IPS DF 6.9 (cell line): ENCODE results near the gene NRSN2.

Experiments used
- DNase-seq: peaks from one replicate; pipeline ENCODE4 v3.0.0-alpha.2; 2013; ENCODE audit warnings: low read depth, low spot score
- H3K27ac ChIP-seq: one replicate; pipeline ENCODE4 v1.5.1; 2013; ENCODE audit warnings: low read length, control low read depth
- H3K27me3 ChIP-seq: 2 replicates; pipeline ENCODE4 v1.6.1; 2013; ENCODE audit warnings: mild to moderate bottlenecking, low read length; ENCODE audit not compliant: control insufficient read depth, insufficient read depth
- H3K36me3 ChIP-seq: 2 replicates; pipeline ENCODE4 v1.6.1; 2013; ENCODE audit warnings: low read length; ENCODE audit not compliant: control insufficient read depth, insufficient read depth
- H3K4me1 ChIP-seq: 2 replicates; pipeline ENCODE4 v1.6.1; 2013; ENCODE audit warnings: low read length; ENCODE audit not compliant: control insufficient read depth, insufficient read depth
- H3K4me3 ChIP-seq: 2 replicates; pipeline ENCODE4 v1.5.1; 2013; ENCODE audit warnings: mild to moderate bottlenecking, low read length
- H3K9me3 ChIP-seq: 2 replicates; pipeline ENCODE4 v1.6.1; 2013; ENCODE audit warnings: low read length, inconsistent platforms; ENCODE audit not compliant: control insufficient read depth, insufficient read depth
- WGBS: extraction: QIAGEN DNeasy Blood & Tissue Kit; methylation state at CpG from one replicate; pipeline ENCODE4 v1.1.7; 2013; ENCODE audit warnings: mixed read lengths, missing lambda C conversion rate; ENCODE audit not compliant: insufficient read length, insufficient coverage; 5-methylcytosine and 5-hydroxymethylcytosine counted together

NRSN2 gene

GRCh38 chr20:346640-347316 lies at the start of gene NRSN2:
Gene NRSN2 (plus strand): TSS chr20:347111. CDS start chr20:349644, 2,533 bp downstream.
- DNase-seq, result no peak
- no peaks in the 10 kb centered on the region for H3K27me3 ChIP-seq
- no CpG with 5 or more reads among the region's 50 CpGs for WGBS
- H3K4me3 ChIP-seq, result peak within 1 kb of the TSS; percentile 51; the same call in 1 of the 2 replicates
- H3K36me3 ChIP-seq, result no peaks in the 10 kb centered on the region
- H3K27ac ChIP-seq, result no peak within 1 kb of the TSS
- no peaks in the 10 kb centered on the region for H3K9me3 ChIP-seq
- 0 out of 2 replicates have a peak, but pooled peaks cover 2% of the 10 kb centered on the region for H3K4me1 ChIP-seq

GRCh38 chr20:297925-298775 lies 48.8 kb upstream of the NRSN2 start:
- no peak for DNase-seq
- WGBS, result no CpG with 5 or more reads among the region's 75 CpGs
- H3K27me3 ChIP-seq, result no peaks in the 10 kb centered on the region

GRCh38 chr20:298776-299391 lies 48.0 kb upstream of the NRSN2 start:
- no CpG with 5 or more reads among the region's 15 CpGs for WGBS
- DNase-seq, result no peak
- H3K27me3 ChIP-seq, result no peaks in the 10 kb centered on the region
- peak overlapping the region; percentile 66 for H3K4me3 ChIP-seq
- H3K4me1 ChIP-seq, result peaks cover 8% of the 10 kb centered on the region; the same call in 1 of the 2 replicates
- no peak overlapping the region for H3K27ac ChIP-seq
- no peaks in the 10 kb centered on the region for H3K9me3 ChIP-seq
- H3K36me3 ChIP-seq, result no peaks in the 10 kb centered on the region

More at GRCh38 chr20:297925-298775, 48.8 kb upstream of the NRSN2 start:
- Histone ChIP-seq H3K27ac (no peak overlapping the region), H3K9me3 (no peaks in the 10 kb centered on the region), H3K4me3 (peak overlapping the region; percentile 66), H3K36me3 (no peaks in the 10 kb centered on the region), H3K4me1 (peaks cover 8% of the 10 kb centered on the region; the same call in 1 of the 2 replicates)

- Histone ChIP-seq H3K4me3 (peak overlapping the region; percentile 17; the same call in 1 of the 2 replicates), H3K36me3 (no peaks in the 10 kb centered on the region), H3K27me3 (no peaks in the 10 kb centered on the region), H3K27ac (peak overlapping the region; percentile 3), H3K4me1 (peaks cover 8% of the 10 kb centered on the region; the same call in 1 of the 2 replicates), H3K9me3 (no peaks in the 10 kb centered on the region)
- WGBS, result no CpG with 5 or more reads among the region's 10 CpGs
- DNase-seq, result no peak
Measured at GRCh38 chr20:300345-300990, 46.4 kb upstream of the NRSN2 start.

GRCh38 chr20:301886-302848 lies 44.7 kb upstream of the NRSN2 start:
- no peaks in the 10 kb centered on the region for H3K9me3 ChIP-seq
- no peak for DNase-seq
- peaks cover 8% of the 10 kb centered on the region; the same call in 1 of the 2 replicates for H3K4me1 ChIP-seq
- H3K27me3 ChIP-seq, result no peaks in the 10 kb centered on the region
- no peak overlapping the region for H3K4me3 ChIP-seq
- no CpG with 5 or more reads among the region's 13 CpGs for WGBS
- no peaks in the 10 kb centered on the region for H3K36me3 ChIP-seq
- no peak overlapping the region for H3K27ac ChIP-seq

GRCh38 chr20:305745-306144 lies 41.2 kb upstream of the NRSN2 start:
- Histone ChIP-seq H3K27ac (no peak overlapping the region), H3K36me3 (no peaks in the 10 kb centered on the region), H3K4me1 (peaks cover 7% of the 10 kb centered on the region; the same call in 1 of the 2 replicates), H3K9me3 (no peaks in the 10 kb centered on the region), H3K27me3 (no peaks in the 10 kb centered on the region), H3K4me3 (no peak overlapping the region)
- no CpG with 5 or more reads among the region's 11 CpGs for WGBS
- DNase-seq, result no peak

- Histone ChIP-seq H3K27ac (no peak overlapping the region), H3K27me3 (no peaks in the 10 kb centered on the region), H3K4me3 (no peak overlapping the region), H3K36me3 (no peaks in the 10 kb centered on the region), H3K9me3 (no peaks in the 10 kb centered on the region), H3K4me1 (peaks cover 1% of the 10 kb centered on the region; the same call in 1 of the 2 replicates)
- no CpG with 5 or more reads among the region's 7 CpGs for WGBS
- DNase-seq, result no peak
Measured at GRCh38 chr20:308427-309038, 38.4 kb upstream of the NRSN2 start.

- Histone ChIP-seq H3K27ac (no peak overlapping the region), H3K4me3 (no peak overlapping the region; the same call in 1 of the 2 replicates)
- no CpG with 5 or more reads among the region's 6 CpGs for WGBS
Measured at GRCh38 chr20:309306-309840, 37.5 kb upstream of the NRSN2 start.

More at GRCh38 chr20:309306-309840, 37.5 kb upstream of the NRSN2 start:
- Histone ChIP-seq H3K9me3 (no peaks in the 10 kb centered on the region), H3K36me3 (no peaks in the 10 kb centered on the region), H3K27me3 (no peaks in the 10 kb centered on the region), H3K4me1 (peaks cover 1% of the 10 kb centered on the region; the same call in 1 of the 2 replicates)
- no peak for DNase-seq
